GM21528 (cell line): ENCODE results near the gene ATP9A.

ENCODE experiments used
- ATAC-seq: cut with Tn5 transposase; IDR thresholded peaks from one replicate; pipeline ENCODE4 v1.9.1; 2021; ENCODE audit warnings: mild to moderate bottlenecking, moderate library complexity; ENCODE audit not compliant: unreplicated experiment, low FRiP score

The ATP9A gene

GRCh38 chr20:51609251-51609650, 158.9 kb downstream of the ATP9A start:
- no peak for ATAC-seq

- ATAC-seq: no peak
Observed at GRCh38 chr20:51608061-51608460, 160.1 kb downstream of the ATP9A start.

GRCh38 chr20:51607170-51607569, 161.0 kb downstream of the ATP9A start:
- no peak for ATAC-seq

GRCh38 chr20:51604851-51605250, 163.3 kb downstream of the ATP9A start:
- no peak for ATAC-seq

- ATAC-seq: no peak
Observed at GRCh38 chr20:51602131-51602530, 166.1 kb downstream of the ATP9A start.

- ATAC-seq: no peak
Observed at GRCh38 chr20:51600950-51601349, 167.2 kb downstream of the ATP9A start.

- no peak for ATAC-seq
Observed at GRCh38 chr20:51600016-51600420, 168.2 kb downstream of the ATP9A start.

GRCh38 chr20:51598556-51598955, 169.6 kb downstream of the ATP9A start:
- no peak for ATAC-seq

GRCh38 chr20:51597389-51598231, 170.6 kb downstream of the ATP9A start:
- ATAC-seq: no peak

- no peak for ATAC-seq
Observed at GRCh38 chr20:51596668-51597388, 171.4 kb downstream of the ATP9A start.

- no peak for ATAC-seq
Observed at GRCh38 chr20:51595744-51596143, 172.4 kb downstream of the ATP9A start.

GRCh38 chr20:51595058-51595532, 173.1 kb downstream of the ATP9A start:
- peak; percentile 90 for ATAC-seq

GRCh38 chr20:51594236-51595057, 173.7 kb downstream of the ATP9A start:
- no peak for ATAC-seq

- no peak for ATAC-seq
Observed at GRCh38 chr20:51593584-51593983, 174.6 kb downstream of the ATP9A start.

GRCh38 chr20:51592564-51592963, 175.6 kb downstream of the ATP9A start:
- ATAC-seq: no peak

GRCh38 chr20:51591871-51592270, 176.3 kb downstream of the ATP9A start:
- no peak for ATAC-seq

- ATAC-seq: no peak
Observed at GRCh38 chr20:51588762-51589161, 179.4 kb downstream of the ATP9A start.

GRCh38 chr20:51587145-51587544, 181.0 kb downstream of the ATP9A start:
- no peak for ATAC-seq

- no peak for ATAC-seq
Observed at GRCh38 chr20:51586005-51586440, 182.2 kb downstream of the ATP9A start.

- no peak for ATAC-seq
Observed at GRCh38 chr20:51585148-51585547, 183.0 kb downstream of the ATP9A start.

- no peak for ATAC-seq
Observed at GRCh38 chr20:51584737-51585136, 183.5 kb downstream of the ATP9A start.
